GM19239 (cell line): ENCODE results near the gene HLA-DQA2.
"Not testable (repeated sequence)": the region's sequence is repeated elsewhere in the genome, so short reads cannot be mapped to it uniquely, and the experiment has no call there.

Experiments used
- DNase-seq: peaks from one replicate; pipeline ENCODE4 v3.0.0; 2011; ENCODE audit warnings: low spot score; ENCODE audit not compliant: insufficient read length
- FAIRE-seq: peaks from 2 replicates; lab custom pipeline; 2011; peaks lifted over from hg19 to GRCh38; lab: Jason Lieb, UNC

Gene HLA-DQA2

GRCh38 chr6:32774426-32774825, 33.2 kb downstream of the HLA-DQA2 start:
- FAIRE-seq (no peak), DNase-seq (no peak)

DNA sequence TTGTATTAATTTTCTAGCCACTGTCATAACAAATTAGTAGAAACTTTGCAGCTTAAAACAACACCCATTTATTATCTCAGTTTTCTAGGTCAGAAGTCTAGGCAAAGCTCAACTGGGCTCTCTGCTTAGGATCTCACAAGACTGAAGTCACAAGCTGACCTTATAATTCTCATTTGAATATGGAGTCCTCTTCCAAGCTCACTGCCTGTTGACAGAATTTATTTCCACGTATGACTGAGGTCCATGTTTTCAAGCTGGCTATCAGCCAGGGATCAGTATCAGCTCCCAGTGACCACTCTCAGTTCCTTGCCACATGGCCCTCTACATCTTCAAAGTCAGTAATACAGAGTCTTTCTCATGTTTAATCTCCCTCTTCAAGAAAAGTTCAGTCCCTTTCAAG, 33.9 kb downstream of the HLA-DQA2 start:
- FAIRE-seq (no peak), DNase-seq (no peak)

DNA sequence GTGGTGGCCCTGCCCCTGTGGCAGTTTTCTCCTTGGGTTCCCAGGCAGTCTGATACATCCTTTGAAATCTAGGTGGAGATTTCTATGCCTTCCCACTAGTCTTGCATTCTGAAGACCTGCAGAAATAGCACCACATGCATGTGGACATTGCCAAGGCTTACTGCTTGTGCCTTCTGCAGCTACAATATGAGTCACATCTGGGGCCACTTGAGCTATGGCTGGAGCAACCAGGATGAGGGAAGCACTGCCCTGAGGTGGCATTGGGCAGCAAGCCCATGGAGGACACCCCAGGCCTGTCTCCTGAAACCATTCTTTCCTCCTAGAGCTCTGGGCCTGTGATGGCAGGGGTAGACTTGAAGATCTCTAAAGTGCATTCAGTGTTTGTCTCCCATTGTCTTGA, 37.8 kb downstream of the HLA-DQA2 start:
- no peak for FAIRE-seq
- DNase-seq = no peak

DNA sequence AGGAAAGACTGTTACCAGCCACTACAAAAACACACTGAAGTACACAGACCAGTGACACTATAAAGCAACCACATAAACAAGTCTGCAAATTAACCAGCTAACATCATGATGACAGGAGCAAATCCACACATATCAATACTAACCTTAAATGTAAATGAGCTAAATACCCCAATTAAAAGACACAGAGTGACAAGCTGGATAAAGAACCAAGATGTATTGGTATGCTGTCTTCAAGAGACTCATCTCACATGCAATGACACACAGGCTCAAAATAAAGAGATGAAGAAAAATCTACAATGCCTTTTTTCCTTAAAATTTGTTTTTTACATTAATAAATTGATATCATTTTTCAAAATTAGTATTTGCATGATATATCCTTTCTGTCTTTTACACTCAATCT, 41.7 kb downstream of the HLA-DQA2 start:
- not testable (repeated sequence) for FAIRE-seq, DNase-seq

GRCh38 chr6:32785781-32786533, 44.8 kb downstream of the HLA-DQA2 start:
- FAIRE-seq (peak; percentile 85), DNase-seq (peak; percentile 30)

GRCh38 chr6:32790306-32790705, 49.1 kb downstream of the HLA-DQA2 start:
- no peak for DNase-seq
- no peak for FAIRE-seq

GRCh38 chr6:32792901-32793435, 51.8 kb downstream of the HLA-DQA2 start:
- DNase-seq (no peak), FAIRE-seq (no peak)

GRCh38 chr6:32794510-32794909, 53.3 kb downstream of the HLA-DQA2 start:
- FAIRE-seq = no peak
- no peak for DNase-seq
